ENCODE results near the gene MPO. TPM values are rescaled to one million over a fixed set of nuclear protein-coding genes. Genes with fewer than 3 reads are reported as not detected.

MPO gene
- total and polyA plus RNA-seq, 9 of the 15 experiments (the other 6 are each of a cell fraction or from before 2014, with no cell fraction given) = 0.04 to 0.47 (median 0.39) TPM; not detected in 6

DNA sequence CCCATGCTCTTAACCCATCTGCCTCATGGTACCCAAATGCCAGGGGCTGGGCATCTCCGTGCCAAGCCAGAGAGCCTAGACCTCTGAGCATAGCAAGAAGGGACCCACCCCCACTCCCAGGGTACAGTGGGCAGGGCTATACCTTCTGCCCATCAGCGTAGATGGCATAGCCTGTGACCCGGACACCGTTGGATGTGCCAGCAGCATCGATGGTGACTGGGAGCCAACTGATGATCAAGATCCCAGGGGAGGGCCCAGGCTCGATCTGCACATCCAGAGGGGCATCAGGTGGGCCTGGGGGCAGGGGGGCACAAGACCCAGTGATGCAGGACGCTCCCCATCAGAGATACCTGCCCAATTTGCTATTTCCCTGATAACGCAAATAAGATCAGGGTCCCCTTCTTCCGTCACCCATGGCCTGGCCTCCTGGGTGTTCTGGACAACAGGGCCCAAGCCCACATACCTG lies 30.7 kb upstream of the MPO start (continued):
- TF ChIP-seq ZNF699 (CRISPR knock-in tag; IDR thresholded peaks at IDR 0.05; ENCODE audit: insufficient replicate concordance) = no peak
- no peak for TF ChIP-seq NR2C2 (CRISPR knock-in tag; IDR thresholded peaks at IDR 0.05)
- TF ChIP-seq NR2C2 (tag; IDR thresholded peaks at IDR 0.05) = no peak
- TF ChIP-seq HLTF (IDR thresholded peaks at IDR 0.05) = no peak
- TF ChIP-seq, protein P1, sequence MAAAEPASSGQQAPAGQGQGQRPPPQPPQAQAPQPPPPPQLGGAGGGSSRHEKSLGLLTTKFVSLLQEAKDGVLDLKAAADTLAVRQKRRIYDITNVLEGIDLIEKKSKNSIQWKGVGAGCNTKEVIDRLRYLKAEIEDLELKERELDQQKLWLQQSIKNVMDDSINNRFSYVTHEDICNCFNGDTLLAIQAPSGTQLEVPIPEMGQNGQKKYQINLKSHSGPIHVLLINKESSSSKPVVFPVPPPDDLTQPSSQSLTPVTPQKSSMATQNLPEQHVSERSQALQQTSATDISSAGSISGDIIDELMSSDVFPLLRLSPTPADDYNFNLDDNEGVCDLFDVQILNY (CRISPR knock-in tag; IDR thresholded peaks at IDR 0.05) = no peak
- TF ChIP-seq, protein P2, sequence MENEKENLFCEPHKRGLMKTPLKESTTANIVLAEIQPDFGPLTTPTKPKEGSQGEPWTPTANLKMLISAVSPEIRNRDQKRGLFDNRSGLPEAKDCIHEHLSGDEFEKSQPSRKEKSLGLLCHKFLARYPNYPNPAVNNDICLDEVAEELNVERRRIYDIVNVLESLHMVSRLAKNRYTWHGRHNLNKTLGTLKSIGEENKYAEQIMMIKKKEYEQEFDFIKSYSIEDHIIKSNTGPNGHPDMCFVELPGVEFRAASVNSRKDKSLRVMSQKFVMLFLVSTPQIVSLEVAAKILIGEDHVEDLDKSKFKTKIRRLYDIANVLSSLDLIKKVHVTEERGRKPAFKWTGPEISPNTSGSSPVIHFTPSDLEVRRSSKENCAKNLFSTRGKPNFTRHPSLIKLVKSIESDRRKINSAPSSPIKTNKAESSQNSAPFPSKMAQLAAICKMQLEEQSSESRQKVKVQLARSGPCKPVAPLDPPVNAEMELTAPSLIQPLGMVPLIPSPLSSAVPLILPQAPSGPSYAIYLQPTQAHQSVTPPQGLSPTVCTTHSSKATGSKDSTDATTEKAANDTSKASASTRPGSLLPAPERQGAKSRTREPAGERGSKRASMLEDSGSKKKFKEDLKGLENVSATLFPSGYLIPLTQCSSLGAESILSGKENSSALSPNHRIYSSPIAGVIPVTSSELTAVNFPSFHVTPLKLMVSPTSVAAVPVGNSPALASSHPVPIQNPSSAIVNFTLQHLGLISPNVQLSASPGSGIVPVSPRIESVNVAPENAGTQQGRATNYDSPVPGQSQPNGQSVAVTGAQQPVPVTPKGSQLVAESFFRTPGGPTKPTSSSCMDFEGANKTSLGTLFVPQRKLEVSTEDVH (IDR thresholded peaks at IDR 0.05; ENCODE audit: low read depth, partially characterized antibody) = no peak
